Endothelial cell of umbilical vein (primary cell): ENCODE results near the gene ALKBH7. TPM values are rescaled to one million over a fixed set of nuclear protein-coding genes. Genes with fewer than 3 reads are reported as not detected.

Source experiments
- BruUV-seq: library from RNA; stranded (reverse); fragments of 400-500 nt; replicated peaks from 2 replicates; lab custom pipeline; 2021; lab: Mats Ljungman, UMichigan
- CTCF ChIA-PET: fragments of 300-600, 350-600 bp; sonication (Branson Sonifier 250); formaldehyde crosslinking; loops from one replicate; lab custom pipeline; 2021; ENCODE audit warnings: antibody characterized with exemption, inconsistent platforms; lab: Charles Lee
- POLR2A ChIA-PET: fragments of 300-600, 350-600 bp; sonication (Branson Sonifier 250); formaldehyde crosslinking; loops from one replicate; lab custom pipeline; 2021; ENCODE audit warnings: antibody characterized with exemption, inconsistent platforms; lab: Charles Lee
- DNase-seq: peaks from one replicate; pipeline ENCODE4 v3.0.0-alpha.2; 2011; ENCODE audit warnings: low read depth, low spot score
- FAIRE-seq: peaks from 2 replicates; lab custom pipeline; 2011; peaks lifted over from hg19 to GRCh38; lab: Jason Lieb, UNC
- H2AFZ ChIP-seq: 2 replicates; pipeline ENCODE4 v1.6.0; 2012; ENCODE audit warnings: low read depth, low read length, control low read depth, inconsistent platforms
- H3K27ac ChIP-seq: 2 replicates; pipeline ENCODE4 v1.5.1; 2011; ENCODE audit warnings: low read depth, mild to moderate bottlenecking, control low read depth, low read length, moderate library complexity; ENCODE audit not compliant: insufficient read depth
- H3K27me3 ChIP-seq, 2 experiments: 2 replicates each; pipeline versions ENCODE4 v1.6.0 to v1.6.1; 2011; ENCODE audit warnings: low read length in 2 of 2, mixed read lengths in 1 of 2; ENCODE audit not compliant: control insufficient read depth in 2 of 2, insufficient read depth in 2 of 2
- H3K36me3 ChIP-seq, 2 experiments: 2 replicates in 1 of 2; 3 replicates in 1 of 2; pipeline ENCODE4 v1.5.1; 2011; ENCODE audit warnings: low read length in 2 of 2, mild to moderate bottlenecking in 1 of 2, moderate library complexity in 1 of 2; ENCODE audit not compliant: control insufficient read depth in 2 of 2, insufficient read depth in 2 of 2; ENCODE audit errors: extremely low read depth in 1 of 2
- H3K4me1 ChIP-seq: 3 replicates; pipeline ENCODE4 v1.5.1; 2011; ENCODE audit warnings: mild to moderate bottlenecking, low read length; ENCODE audit not compliant: control insufficient read depth, insufficient read depth; ENCODE audit errors: extremely low read depth
- H3K4me2 ChIP-seq: 2 replicates; pipeline ENCODE4 v1.6.1; 2011; ENCODE audit warnings: low read length, control low read depth, mixed read lengths; ENCODE audit not compliant: insufficient read depth
- H3K4me3 ChIP-seq, 3 experiments: fragments of 200-600 bp in 1 of 3; sonication (generic), shearing (Covaris generic) in 1 of 3; replicated peaks in 1 of 3; 2 replicates each; pipeline ENCODE4 v1.5.1; 2011 to 2016; ENCODE audit warnings: control low read depth in 3 of 3, low read length in 3 of 3, mild to moderate bottlenecking in 2 of 3, inconsistent platforms in 1 of 3, low read depth in 1 of 3, moderate library complexity in 1 of 3; ENCODE audit not compliant: insufficient read depth in 1 of 3
- H3K79me2 ChIP-seq: 2 replicates; pipeline ENCODE4 v1.6.0; 2012; ENCODE audit warnings: low read length, inconsistent platforms; ENCODE audit not compliant: control insufficient read depth, insufficient read depth
- H3K9ac ChIP-seq: replicated peaks from 2 replicates; pipeline ENCODE3; 2011; ENCODE audit warnings: low read length, control low read depth; ENCODE audit not compliant: insufficient read depth; ENCODE audit errors: extremely low read depth
- H3K9me1 ChIP-seq: replicated peaks from 3 replicates; pipeline ENCODE4 v1.6.0; 2011; ENCODE audit warnings: mild to moderate bottlenecking, low read length; ENCODE audit not compliant: control insufficient read depth, insufficient read depth; ENCODE audit errors: extremely low read depth
- H3K9me3 ChIP-seq: replicated peaks from 2 replicates; pipeline ENCODE4 v1.5.1; 2012; ENCODE audit warnings: low read length, inconsistent platforms; ENCODE audit not compliant: control insufficient read depth, insufficient read depth
- H4K20me1 ChIP-seq: replicated peaks from 2 replicates; pipeline ENCODE3; 2011; ENCODE audit warnings: mild to moderate bottlenecking, low read length; ENCODE audit not compliant: control insufficient read depth, insufficient read depth; ENCODE audit errors: extremely low read depth
- EZH2 ChIP-seq: IDR thresholded peaks from 2 replicates; pipeline ENCODE4 v1.6.1; 2012; ENCODE audit warnings: borderline replicate concordance, low read depth, mild to moderate bottlenecking, moderate library complexity, low read length, inconsistent platforms; ENCODE audit not compliant: severe bottlenecking
- FOS ChIP-seq: IDR thresholded peaks from 2 replicates; pipeline ENCODE4 v1.6.1; 2011; ENCODE audit warnings: mild to moderate bottlenecking, low read length, moderate library complexity, borderline replicate concordance; ENCODE audit not compliant: insufficient read depth
- GATA2 ChIP-seq: IDR thresholded peaks from 2 replicates; pipeline ENCODE4 v1.7.0; 2011; ENCODE audit warnings: low read depth, mild to moderate bottlenecking, moderate library complexity, mixed read lengths, low read length; ENCODE audit not compliant: insufficient read length, insufficient read depth
- JUN ChIP-seq: IDR thresholded peaks from 2 replicates; pipeline ENCODE4 v1.6.1; 2011; ENCODE audit warnings: borderline replicate concordance, low read depth; ENCODE audit not compliant: insufficient read length, insufficient read depth
- MYC ChIP-seq: IDR thresholded peaks from one replicate; pipeline ENCODE4 v1.6.1; 2011; ENCODE audit warnings: mild to moderate bottlenecking, low read depth, low read length
- POLR2A ChIP-seq: IDR thresholded peaks from 2 replicates; pipeline ENCODE4 v1.6.1; 2012; ENCODE audit warnings: low read depth, mild to moderate bottlenecking, control low read depth, low read length
- POLR2AphosphoS5 ChIP-seq: IDR thresholded peaks from 2 replicates; pipeline ENCODE4 v1.6.1; 2012; ENCODE audit warnings: low read depth, mild to moderate bottlenecking, control low read depth, low read length, moderate library complexity; ENCODE audit not compliant: insufficient read depth
- dilution Hi-C: fragments of 300-500 bp; cut with MboI; formaldehyde crosslinking; loops from one replicate; pipeline ENCODE4 v1.15.0; 2019; ENCODE audit warnings: low sequenced_read_pairs; ENCODE audit not compliant: extremely low pct_ligation_motif_present
- intact Hi-C: fragments of 100-400 bp; cut with micrococcal nuclease; formaldehyde crosslinking; loops from one replicate; pipeline ENCODE4 v1.10.0; 2022
- polyA plus RNA-seq, 4 experiments: library from polyadenylated mRNA; depleted of rRNA in 3 of 4; stranded (reverse) in 3 of 4; unstranded in 1 of 4; fragments of >200 nt; gene quantifications; 2 replicates each; pipeline versions ENCODE4 v1.2.1 to v1.2.3, GENCODE V29; 2011 to 2012; ENCODE audit warnings: missing spikeins in 1 of 4
- total RNA-seq: library from RNA; stranded (reverse); gene quantifications from 2 replicates; pipeline ENCODE4 v1.2.3, GENCODE V29; 2021
- TF ChIP-seq, protein P1 (sequence below), 2 donors: IDR thresholded peaks; 1 replicate in 1 of 2; 2 replicates in 1 of 2; pipeline ENCODE4 v1.5.1; 2011; ENCODE audit warnings: low read length in 2 of 2, mild to moderate bottlenecking in 2 of 2, moderate library complexity in 2 of 2, control low read depth in 1 of 2, inconsistent platforms in 1 of 2, low read depth in 1 of 2; ENCODE audit not compliant: insufficient read depth in 1 of 2; ENCODE audit errors: extremely low read depth in 1 of 2
- TF ChIP-seq, protein P2 (sequence below): IDR thresholded peaks from 2 replicates; pipeline ENCODE4 v1.6.1; 2011; ENCODE audit not compliant: insufficient read depth, insufficient read length

ALKBH7 gene
- total and polyA plus RNA-seq, 2 donors (not counting 3 experiments of a cell fraction or from before 2014, with no cell fraction given), result 48.8 to 59.4 TPM

- no peaks in the 10 kb centered on the region for H3K27me3 ChIP-seq
- no TSS peak for BruUV-seq
- no peaks in the 10 kb centered on the region for H3K36me3 ChIP-seq
- no peak overlapping the region for H3K27ac ChIP-seq
- TF ChIP-seq POLR2AphosphoS5, result no peak
- TF ChIP-seq EZH2, result no peak
- TF ChIP-seq, protein P1, sequence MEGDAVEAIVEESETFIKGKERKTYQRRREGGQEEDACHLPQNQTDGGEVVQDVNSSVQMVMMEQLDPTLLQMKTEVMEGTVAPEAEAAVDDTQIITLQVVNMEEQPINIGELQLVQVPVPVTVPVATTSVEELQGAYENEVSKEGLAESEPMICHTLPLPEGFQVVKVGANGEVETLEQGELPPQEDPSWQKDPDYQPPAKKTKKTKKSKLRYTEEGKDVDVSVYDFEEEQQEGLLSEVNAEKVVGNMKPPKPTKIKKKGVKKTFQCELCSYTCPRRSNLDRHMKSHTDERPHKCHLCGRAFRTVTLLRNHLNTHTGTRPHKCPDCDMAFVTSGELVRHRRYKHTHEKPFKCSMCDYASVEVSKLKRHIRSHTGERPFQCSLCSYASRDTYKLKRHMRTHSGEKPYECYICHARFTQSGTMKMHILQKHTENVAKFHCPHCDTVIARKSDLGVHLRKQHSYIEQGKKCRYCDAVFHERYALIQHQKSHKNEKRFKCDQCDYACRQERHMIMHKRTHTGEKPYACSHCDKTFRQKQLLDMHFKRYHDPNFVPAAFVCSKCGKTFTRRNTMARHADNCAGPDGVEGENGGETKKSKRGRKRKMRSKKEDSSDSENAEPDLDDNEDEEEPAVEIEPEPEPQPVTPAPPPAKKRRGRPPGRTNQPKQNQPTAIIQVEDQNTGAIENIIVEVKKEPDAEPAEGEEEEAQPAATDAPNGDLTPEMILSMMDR (IDR thresholded peaks at IDR 0.05; ENCODE audit: extremely low read depth in 1 of 2, insufficient read depth in 1 of 2, low read depth in 1 of 2, low read length in 2 of 2), result no peak
- no peak for TF ChIP-seq FOS
- TF ChIP-seq POLR2A, result no peak
- no peak for TF ChIP-seq JUN
- no peak for TF ChIP-seq GATA2
- TF ChIP-seq MYC, result no peak
- TF ChIP-seq, protein P2, sequence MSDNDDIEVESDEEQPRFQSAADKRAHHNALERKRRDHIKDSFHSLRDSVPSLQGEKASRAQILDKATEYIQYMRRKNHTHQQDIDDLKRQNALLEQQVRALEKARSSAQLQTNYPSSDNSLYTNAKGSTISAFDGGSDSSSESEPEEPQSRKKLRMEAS, result no peak
- H2AFZ ChIP-seq, result no peak overlapping the region
- DNase-seq (no peak), FAIRE-seq (no peak)
- no peaks in the 10 kb centered on the region for H3K4me1 ChIP-seq
- H3K4me2 ChIP-seq, result no peak overlapping the region
- intact Hi-C loops, result no loop called here
- H3K9me3 ChIP-seq, result no peaks in the 10 kb centered on the region
- ChIA-PET POLR2A (no interaction called here), CTCF (interaction anchor here (1.2 kb wide), 1 partner anchor 13 kb away, joined by 3 read pairs; no protein-coding TSS in a partner anchor)
- H4K20me1 ChIP-seq, result no peaks in the 10 kb centered on the region
- H3K9ac ChIP-seq, result no peak overlapping the region
- no peaks in the 10 kb centered on the region for H3K79me2 ChIP-seq
- dilution Hi-C loops, result no loop called here
- no peak overlapping the region for H3K4me3 ChIP-seq
- no peaks in the 10 kb centered on the region for H3K9me1 ChIP-seq
Measured at GRCh38 chr19:6340493-6341201, 31.9 kb upstream of the ALKBH7 start.
